OCI-LY7 (cell line): ENCODE data around the gene CDH3.

Experiments
- CTCF ChIP-seq: fragments of 200-600 bp; sonication (generic); conservative IDR thresholded peaks from 2 replicates; pipeline ENCODE4 v1.5.1; 2014; ENCODE audit warnings: mild to moderate bottlenecking, antibody characterized with exemption, low read length, moderate library complexity, mixed read lengths
- EZH2phosphoT487 ChIP-seq: fragments of 200-600 bp; sonication (generic); IDR thresholded peaks from 2 replicates; pipeline ENCODE4 v1.6.1; 2018; ENCODE audit warnings: low read depth, borderline replicate concordance, mild to moderate bottlenecking, mixed run types, antibody characterized with exemption, low read length, moderate library complexity, mixed read lengths

GRCh38 chr16:68626557-68626956 lies 18.6 kb upstream of the CDH3 start:
- TF ChIP-seq CTCF = no peak
- no peak for TF ChIP-seq EZH2phosphoT487
